Measurements from ENCODE around the gene MSH3.

DNA sequence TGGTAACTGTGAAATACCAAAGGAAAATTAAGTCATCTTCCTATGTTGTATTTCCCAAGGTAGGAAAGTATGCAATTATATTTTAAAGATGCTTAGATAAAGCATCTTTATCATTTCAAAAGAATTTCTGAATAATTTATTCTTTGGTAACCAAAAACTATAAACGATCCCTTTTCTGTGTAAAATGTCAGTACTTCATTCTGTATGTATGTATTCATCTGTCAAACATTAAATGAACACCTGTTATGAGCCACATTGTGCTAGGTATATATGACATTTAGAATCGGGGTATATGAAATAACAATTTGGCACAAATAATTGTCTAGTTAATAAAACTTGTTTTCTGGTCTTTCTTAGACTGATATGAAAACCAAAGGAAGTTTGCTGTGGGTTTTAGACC, 89.7 kb downstream of the MSH3 start:
- TF ChIP-seq CTCF (conservative IDR thresholded peaks at IDR 0.05; ENCODE audit: low read length) (no peak), EZH2phosphoT487 (IDR thresholded peaks at IDR 0.05; ENCODE audit: borderline replicate concordance) (no peak)

All from Loucy (cell line).